Peyer's patch (tissue), 4 donors: ENCODE measurements around the gene F7.

ENCODE experiments used
- CTCF ChIP-seq, 6 experiments: fragments of 450-650 bp in 4 of 6; fragments of 200-600 bp in 2 of 6; sonication (generic) in 1 of 6; IDR thresholded peaks; one replicate each; pipeline ENCODE4 v1.5.1; 2017 to 2019; ENCODE audit warnings: antibody characterized with exemption in 6 of 6, mild to moderate bottlenecking in 3 of 6, moderate library complexity in 1 of 6
- POLR2A ChIP-seq, 2 donors: fragments of 450-650 bp; IDR thresholded peaks; one replicate each; pipeline ENCODE4 v1.5.1; 2017; ENCODE audit warnings: antibody characterized with exemption in 2 of 2, mild to moderate bottlenecking in 2 of 2, moderate library complexity in 2 of 2

GRCh38 chr13:113119822-113120189 lies 14.2 kb downstream of the F7 start:
- TF ChIP-seq CTCF (IDR thresholded peaks at IDR 0.05) (no peak), POLR2A (IDR thresholded peaks at IDR 0.05) (no peak)
